Transverse colon (tissue), 4 donors: ENCODE data around the gene RABGAP1L.

ENCODE experiments used
- CTCF ChIP-seq, 5 experiments: fragments of 200-600 bp in 3 of 5; fragments of 450-650 bp in 2 of 5; sonication (generic) in 3 of 5; IDR thresholded peaks; 1 replicate in 2 of 5; 2 replicates in 3 of 5; pipeline ENCODE4 v1.5.1; 2016 to 2017; ENCODE audit warnings: antibody characterized with exemption in 5 of 5, inconsistent platforms in 3 of 5, mild to moderate bottlenecking in 2 of 5, moderate library complexity in 1 of 5
- EP300 ChIP-seq: sonication (generic); formaldehyde crosslinking; IDR thresholded peaks from one replicate; pipeline ENCODE4 v1.6.1; 2017; ENCODE audit warnings: antibody characterized with exemption, low read depth
- POLR2A ChIP-seq: fragments of 450-650 bp; IDR thresholded peaks from one replicate; pipeline ENCODE4 v1.6.1; 2016; ENCODE audit warnings: antibody characterized with exemption, mild to moderate bottlenecking, moderate library complexity
- POLR2AphosphoS5 ChIP-seq, 3 donors: sonication (generic); formaldehyde crosslinking; IDR thresholded peaks; one replicate each; pipeline ENCODE4 v1.6.1; 2016; ENCODE audit warnings: antibody characterized with exemption in 3 of 3

GRCh38 chr1:174788981-174789380, 629.7 kb downstream of the RABGAP1L start:
- no peak for TF ChIP-seq CTCF (IDR thresholded peaks at IDR 0.05)
- no peak for TF ChIP-seq POLR2A
- no peak for TF ChIP-seq POLR2AphosphoS5 (IDR thresholded peaks at IDR 0.05)
- no peak for TF ChIP-seq EP300
